ENCODE results near the gene IL7R. TPM values are rescaled to one million over a fixed set of nuclear protein-coding genes. Genes with fewer than 3 reads are reported as not detected.
"Not testable (repeated sequence)": the region's sequence is repeated elsewhere in the genome, so short reads cannot be mapped to it uniquely, and the experiment has no call there.

The IL7R gene
- total RNA-seq, 2 experiments from 2014 or later: 163 to 169 TPM

GRCh38 chr5:35887321-35888100, 30.8 kb downstream of the IL7R start:
- peaks cover 2% of the 10 kb centered on the region for H3K9me3 Mint-ChIP-seq
- H3K36me3 Mint-ChIP-seq: no peaks in the 10 kb centered on the region
- CTCF ChIA-PET: no interaction called here
- intact Hi-C loops (cut with micrococcal nuclease): no loop called here
- no peak for DNase-seq
- no peak overlapping the region for H3K4me3 Mint-ChIP-seq
- no peak overlapping the region for H3K27ac Mint-ChIP-seq
- POLR2A ChIA-PET: no interaction called here
- H3K27me3 Mint-ChIP-seq: no peaks in the 10 kb centered on the region
- H3K4me1 Mint-ChIP-seq (ENCODE audit: low read depth): peaks cover 19% of the 10 kb centered on the region

DNA sequence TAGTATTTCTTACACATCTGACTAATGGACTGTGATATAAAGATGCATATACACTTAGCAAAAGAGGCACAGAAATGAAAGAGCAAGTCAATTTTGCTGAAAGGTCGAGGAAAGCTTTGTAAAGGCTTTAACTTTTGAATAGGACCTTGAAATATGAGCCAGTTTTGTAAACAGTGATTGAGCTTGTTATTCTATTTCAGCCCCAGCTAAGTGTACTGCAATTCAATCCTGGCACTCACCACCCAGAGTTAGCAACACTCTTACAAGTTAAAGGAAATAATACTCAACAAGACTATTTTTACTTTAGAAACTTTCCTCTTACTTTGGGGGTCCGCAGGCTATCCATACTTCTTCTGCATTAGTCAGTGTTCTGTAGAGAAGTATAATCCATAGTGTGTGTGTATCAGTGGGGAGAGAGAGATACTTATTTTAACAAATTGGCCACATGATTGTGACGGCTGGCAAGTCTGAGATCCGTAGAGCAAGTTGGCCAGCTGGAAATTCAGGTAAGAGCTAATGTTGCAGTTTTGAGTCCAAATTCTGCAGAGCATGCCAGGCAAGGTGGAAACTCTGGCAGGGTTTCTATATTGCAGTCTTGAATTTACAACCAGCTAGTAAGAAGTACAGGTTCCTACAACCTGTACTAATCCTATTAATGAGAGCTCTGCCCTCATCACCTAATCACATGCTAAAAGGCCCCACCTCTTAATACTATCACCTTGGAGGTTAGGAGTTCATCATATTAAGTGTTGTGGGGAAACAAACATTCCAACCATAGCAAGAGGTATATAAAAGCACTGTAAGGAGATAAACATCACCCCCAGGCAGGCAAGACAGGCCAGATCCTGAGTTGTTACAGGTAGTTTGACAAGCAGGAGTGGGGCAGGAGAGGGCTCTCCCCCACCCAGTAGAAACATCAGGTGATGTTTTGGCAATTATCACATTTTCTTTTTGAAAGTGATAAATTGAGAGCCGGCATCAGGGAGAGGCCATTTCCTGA, 33.6 kb downstream of the IL7R start:
- ChIA-PET POLR2A (no interaction called here), CTCF (interaction anchor here (0.7 kb wide), 1 partner anchor 12 kb away, joined by 3 read pairs; no protein-coding TSS in a partner anchor)
- Mint-ChIP-seq H3K36me3 (no peaks in the 10 kb centered on the region), H3K27me3 (no peaks in the 10 kb centered on the region), H3K9me3 (no peaks in the 10 kb centered on the region), H3K4me1 (ENCODE audit: low read depth) (no peaks in the 10 kb centered on the region), H3K27ac (no peak overlapping the region), H3K4me3 (no peak overlapping the region)
- intact Hi-C loops (cut with micrococcal nuclease): no loop called here
- no peak for DNase-seq

GRCh38 chr5:35892799-35893198, 36.1 kb downstream of the IL7R start:
- H3K9me3 Mint-ChIP-seq; CTCF ChIA-PET; H3K27ac Mint-ChIP-seq; POLR2A ChIA-PET; H3K4me3 Mint-ChIP-seq; H3K36me3 Mint-ChIP-seq; H3K4me1 Mint-ChIP-seq (ENCODE audit: low read depth); H3K27me3 Mint-ChIP-seq; DNase-seq; intact Hi-C loops (cut with micrococcal nuclease): not testable (repeated sequence)

DNA sequence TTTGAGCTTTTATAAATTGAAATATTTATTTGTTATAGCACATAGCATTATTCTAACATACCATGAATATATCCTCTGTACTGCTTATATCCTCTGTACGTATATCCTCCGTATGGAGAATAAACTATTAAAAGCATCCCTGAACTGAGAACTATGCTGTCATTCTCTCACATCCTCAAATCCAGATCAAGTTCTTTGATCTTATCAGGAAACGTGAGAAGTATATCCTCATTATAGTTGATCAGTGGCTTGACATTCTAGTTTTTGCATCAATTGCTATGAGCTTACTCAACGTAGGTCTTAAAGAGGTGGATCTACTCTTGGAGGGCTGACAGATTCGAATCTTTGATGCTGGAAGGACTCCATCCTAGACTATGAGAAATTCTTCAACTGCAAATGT, 37.4 kb downstream of the IL7R start:
- H3K27me3 Mint-ChIP-seq: no peaks in the 10 kb centered on the region
- ChIA-PET POLR2A (no interaction called here), CTCF (interaction anchor here (1.3 to 1.4 kb wide), 2 partner anchors 32 to 36 kb away, joined by 3 to 5 read pairs; no protein-coding TSS in a partner anchor)
- no peak for DNase-seq
- no peaks in the 10 kb centered on the region for H3K9me3 Mint-ChIP-seq
- intact Hi-C loops (cut with micrococcal nuclease): no loop called here
- peaks cover 8% of the 10 kb centered on the region for H3K4me1 Mint-ChIP-seq (ENCODE audit: low read depth)
- H3K4me3 Mint-ChIP-seq: no peak overlapping the region
- no peak overlapping the region for H3K27ac Mint-ChIP-seq
- H3K36me3 Mint-ChIP-seq: no peaks in the 10 kb centered on the region

- H3K36me3 Mint-ChIP-seq: no peaks in the 10 kb centered on the region
- POLR2A ChIA-PET: interaction anchor here (1.0 to 1.6 kb wide), 2 partner anchors 18 to 76 kb away, joined by 4 to 7 read pairs; no protein-coding TSS in a partner anchor
- intact Hi-C loops (cut with micrococcal nuclease): no loop called here
Observed at GRCh38 chr5:35898952-35899660, 42.4 kb downstream of the IL7R start.

DNA sequence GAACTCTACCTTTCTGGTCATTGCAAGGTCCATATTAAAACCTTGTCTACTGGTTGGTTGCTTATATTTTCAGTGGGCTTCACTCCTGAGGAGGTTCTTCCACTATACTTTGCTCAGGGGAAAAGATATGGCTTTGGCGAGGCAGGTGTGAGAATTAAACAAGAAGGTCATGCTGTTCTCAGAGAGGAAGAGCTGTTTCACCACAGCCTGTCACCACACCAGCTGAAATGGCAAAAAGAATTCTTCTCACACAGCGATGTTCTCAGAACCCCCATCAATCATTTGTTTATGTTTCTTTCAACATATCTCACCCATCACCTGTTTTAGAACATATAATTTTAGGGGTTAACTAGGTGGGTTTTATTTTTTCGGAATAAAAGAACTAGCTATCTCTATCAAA, 43.1 kb downstream of the IL7R start:
- DNase-seq: no peak
- H3K4me1 Mint-ChIP-seq (ENCODE audit: low read depth): peaks cover 63% of the 10 kb centered on the region
- ChIA-PET POLR2A (interaction anchor here (1.6 kb wide), 1 partner anchor 77 kb away, joined by 4 read pairs; no protein-coding TSS in a partner anchor), CTCF (interaction anchor here (0.8 to 1.1 kb wide), 3 partner anchors 24 to 123 kb away, joined by 3 to 4 read pairs (median 3); no protein-coding TSS in a partner anchor)
- intact Hi-C loops (cut with micrococcal nuclease): no loop called here
- no peak overlapping the region for H3K4me3 Mint-ChIP-seq
- peaks cover 2% of the 10 kb centered on the region for H3K36me3 Mint-ChIP-seq
- H3K27ac Mint-ChIP-seq: no peak overlapping the region
- no peaks in the 10 kb centered on the region for H3K27me3 Mint-ChIP-seq
- H3K9me3 Mint-ChIP-seq: no peaks in the 10 kb centered on the region

More at GRCh38 chr5:35898952-35899660, 42.4 kb downstream of the IL7R start:
- H3K4me1 Mint-ChIP-seq (ENCODE audit: low read depth): peaks cover 56% of the 10 kb centered on the region
- H3K4me3 Mint-ChIP-seq: no peak overlapping the region
- CTCF ChIA-PET: interaction anchor here (0.9 to 2.3 kb wide), 4 partner anchors 25 to 248 kb away, joined by 3 to 8 read pairs (median 4); no protein-coding TSS in a partner anchor
- H3K27ac Mint-ChIP-seq: no peak overlapping the region
- no peaks in the 10 kb centered on the region for H3K27me3 Mint-ChIP-seq
- no peak for DNase-seq
- no peaks in the 10 kb centered on the region for H3K9me3 Mint-ChIP-seq

- DNase-seq: no peak
- ChIA-PET POLR2A (interaction anchor here (1.6 to 4.4 kb wide), 2 partner anchors 42 to 78 kb away, joined by 4 to 20 read pairs; no protein-coding TSS in a partner anchor), CTCF (interaction anchor here (0.9 to 1.2 kb wide), 2 partner anchors 43 to 80 kb away, joined by 3 to 4 read pairs; no protein-coding TSS in a partner anchor)
- Mint-ChIP-seq H3K4me1 (ENCODE audit: low read depth) (peaks cover 73% of the 10 kb centered on the region), H3K27ac (peak overlapping the region; percentile 79), H3K27me3 (no peaks in the 10 kb centered on the region), H3K9me3 (no peaks in the 10 kb centered on the region), H3K36me3 (peaks cover 2% of the 10 kb centered on the region), H3K4me3 (no peak overlapping the region)
- intact Hi-C loops (cut with micrococcal nuclease): no loop called here
Observed at GRCh38 chr5:35900972-35901695, 44.4 kb downstream of the IL7R start.

DNA sequence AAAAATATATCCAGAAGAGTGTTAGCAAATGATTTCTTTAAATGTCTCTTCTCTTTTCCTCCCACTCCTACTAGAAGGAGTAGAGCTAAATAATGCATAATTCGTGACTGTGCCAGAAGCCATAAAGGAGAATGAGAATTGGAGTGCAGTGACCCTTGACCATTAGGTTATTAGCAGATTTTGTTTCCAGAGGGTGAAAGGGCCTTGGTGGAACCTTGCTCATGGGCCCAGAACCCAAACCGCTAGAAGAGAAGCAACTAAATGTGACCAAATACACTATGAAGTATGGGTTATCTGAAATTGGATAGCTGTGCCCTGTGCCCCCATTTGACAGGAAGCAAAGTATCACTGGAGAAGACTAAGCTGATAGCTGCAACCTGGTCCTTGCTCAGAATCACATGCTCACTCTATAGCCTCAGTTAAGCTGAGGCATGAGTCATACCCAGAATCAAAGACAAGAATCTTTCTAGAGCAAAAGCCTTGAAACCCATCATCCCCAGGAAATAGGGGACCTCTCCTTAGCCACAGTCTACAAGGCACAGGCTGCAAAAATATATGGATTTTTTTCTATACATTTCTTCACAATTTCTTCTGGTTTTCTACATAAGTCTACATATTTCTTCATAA, 45.5 kb downstream of the IL7R start:
- POLR2A ChIA-PET: interaction anchor here (1.1 to 4.4 kb wide), 3 partner anchors 43 to 50 kb away, joined by 3 to 20 read pairs (median 4); partner anchors contain the start of gene IL7R
- DNase-seq: peak; percentile 44
- peak overlapping the region; percentile 79 for H3K27ac Mint-ChIP-seq
- peaks cover 77% of the 10 kb centered on the region for H3K4me1 Mint-ChIP-seq (ENCODE audit: low read depth)
- H3K27me3 Mint-ChIP-seq: no peaks in the 10 kb centered on the region
- CTCF ChIA-PET: interaction anchor here (0.9 to 1.2 kb wide), 2 partner anchors 44 to 81 kb away, joined by 3 to 4 read pairs; no protein-coding TSS in a partner anchor
- intact Hi-C loops (cut with micrococcal nuclease): loop anchor here (1.0 kb wide), 3 partner anchors 18 to 229 kb away; no protein-coding TSS in a partner anchor
- H3K9me3 Mint-ChIP-seq: no peaks in the 10 kb centered on the region
- H3K4me3 Mint-ChIP-seq: peak overlapping the region; percentile 41
- peaks cover 2% of the 10 kb centered on the region for H3K36me3 Mint-ChIP-seq

DNA sequence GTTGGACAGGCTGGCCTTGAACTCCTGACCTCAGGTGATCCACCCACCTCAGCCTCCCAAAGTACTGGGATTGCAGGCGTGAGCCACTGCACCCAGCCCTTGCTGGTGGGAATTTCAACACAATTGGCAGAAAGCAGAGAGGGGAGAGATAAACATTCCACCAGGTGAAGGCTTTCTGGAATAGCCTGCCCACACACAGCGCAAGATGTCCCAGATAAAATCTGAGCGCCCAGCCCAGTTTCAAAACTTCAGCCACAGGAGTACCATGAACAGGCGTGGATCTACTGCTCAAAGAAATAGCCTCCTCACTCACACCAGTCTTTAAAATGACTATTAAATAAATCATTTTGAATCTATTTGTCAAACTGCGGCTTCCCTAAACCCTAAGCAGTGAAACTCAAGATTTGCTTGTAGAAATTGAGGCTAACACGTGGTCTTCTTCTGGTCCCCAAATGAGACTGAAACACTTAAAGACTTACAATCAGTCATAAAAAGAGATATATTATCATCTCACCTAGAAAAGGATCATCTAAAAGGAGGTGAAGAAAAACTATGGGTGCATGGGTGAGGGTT, 47.0 kb downstream of the IL7R start:
- POLR2A ChIA-PET: interaction anchor here (0.9 to 4.4 kb wide), 11 partner anchors 17 to 774 kb away, joined by 3 to 20 read pairs (median 3); partner anchors contain the start of gene IL7R
- Mint-ChIP-seq H3K4me3 (peak overlapping the region; percentile 10), H3K9me3 (no peaks in the 10 kb centered on the region), H3K4me1 (ENCODE audit: low read depth) (peaks cover 81% of the 10 kb centered on the region), H3K36me3 (peaks cover 2% of the 10 kb centered on the region), H3K27ac (peak overlapping the region; percentile 82), H3K27me3 (no peaks in the 10 kb centered on the region)
- CTCF ChIA-PET: interaction anchor here (1.3 to 3.3 kb wide), 5 partner anchors 22 to 253 kb away, joined by 4 to 14 read pairs (median 6); partner anchors contain the start of gene IL7R
- DNase-seq: peak; percentile 54
- intact Hi-C loops (cut with micrococcal nuclease): loop anchor here (1.0 to 2.0 kb wide), 8 partner anchors 16 to 235 kb away; no protein-coding TSS in a partner anchor
